Activated naive CD8-positive, alpha-beta T cell treated with anti-CD3 and anti-CD28 coated beads for 36 hours (primary cell): ENCODE data around the gene CBY2. TPM values are rescaled to one million over a fixed set of nuclear protein-coding genes. Genes with fewer than 3 reads are reported as not detected.
"Not testable (repeated sequence)": the region's sequence is repeated elsewhere in the genome, so short reads cannot be mapped to it uniquely, and the experiment has no call there.

Source experiments
- DNase-seq: peaks from one replicate; pipeline ENCODE4 v3.0.0; 2021
- H3K27ac Mint-ChIP-seq: one replicate; pipeline ENCODE4 v1.8.0; 2022; ENCODE audit warnings: mild to moderate bottlenecking, moderate library complexity, mixed read lengths
- H3K27me3 Mint-ChIP-seq: one replicate; pipeline ENCODE4 v1.8.0; 2022; ENCODE audit warnings: mild to moderate bottlenecking, mixed read lengths
- H3K36me3 Mint-ChIP-seq: one replicate; pipeline ENCODE4 v1.8.0; 2021; ENCODE audit warnings: mild to moderate bottlenecking, mixed read lengths
- H3K4me1 Mint-ChIP-seq: one replicate; pipeline ENCODE4 v1.8.0; 2021; ENCODE audit warnings: mixed read lengths
- H3K4me3 Mint-ChIP-seq: one replicate; pipeline ENCODE4 v1.8.0; 2022; ENCODE audit warnings: mild to moderate bottlenecking, moderate library complexity, mixed read lengths
- H3K9me3 Mint-ChIP-seq: one replicate; pipeline ENCODE4 v1.8.0; 2022; ENCODE audit warnings: mixed read lengths
- total RNA-seq, 2 experiments: library from RNA; stranded (reverse); gene quantifications; one replicate each; pipeline ENCODE4 v1.2.3, GENCODE V29; 2021

Gene CBY2
- total RNA-seq: not detected

- Mint-ChIP-seq H3K4me1 (peaks cover 10% of the 10 kb centered on the region), H3K27me3 (no peaks in the 10 kb centered on the region), H3K27ac (peak within 1 kb of the TSS; percentile 72), H3K4me3 (no peak within 1 kb of the TSS), H3K36me3 (no peaks in the 10 kb centered on the region), H3K9me3 (no peaks in the 10 kb centered on the region)
- no peak for DNase-seq
Measured at GRCh38 chr13:45702088-45702487, at the start of gene CBY2. Gene CBY2 (plus strand): TSS chr13:45702320. CDS start chr13:45702391, 71 bp downstream.

- H3K27ac Mint-ChIP-seq: no peak overlapping the region
- peaks cover 3% of the 10 kb centered on the region for H3K4me1 Mint-ChIP-seq
- H3K4me3 Mint-ChIP-seq: no peak overlapping the region
Measured at GRCh38 chr13:45654633-45655349, 47.3 kb upstream of the CBY2 start.

GRCh38 chr13:45658586-45659235 lies 43.4 kb upstream of the CBY2 start:
- Mint-ChIP-seq H3K36me3 (no peaks in the 10 kb centered on the region), H3K4me3 (no peak overlapping the region), H3K9me3 (peaks cover 5% of the 10 kb centered on the region), H3K27ac (no peak overlapping the region), H3K4me1 (peaks cover 3% of the 10 kb centered on the region), H3K27me3 (no peaks in the 10 kb centered on the region)
- no peak for DNase-seq

More at GRCh38 chr13:45654633-45655349, 47.3 kb upstream of the CBY2 start:
- H3K27me3 Mint-ChIP-seq: no peaks in the 10 kb centered on the region
- no peaks in the 10 kb centered on the region for H3K9me3 Mint-ChIP-seq
- no peak for DNase-seq
- H3K36me3 Mint-ChIP-seq: no peaks in the 10 kb centered on the region

- peaks cover 3% of the 10 kb centered on the region for H3K4me1 Mint-ChIP-seq
- no peak overlapping the region for H3K27ac Mint-ChIP-seq
- no peaks in the 10 kb centered on the region for H3K27me3 Mint-ChIP-seq
- no peak for DNase-seq
- peaks cover 5% of the 10 kb centered on the region for H3K9me3 Mint-ChIP-seq
- H3K4me3 Mint-ChIP-seq: no peak overlapping the region
- no peaks in the 10 kb centered on the region for H3K36me3 Mint-ChIP-seq
Measured at GRCh38 chr13:45659536-45659935, 42.6 kb upstream of the CBY2 start.

GRCh38 chr13:45660458-45660857 lies 41.7 kb upstream of the CBY2 start:
- not testable (repeated sequence) for H3K4me1 Mint-ChIP-seq, H3K27me3 Mint-ChIP-seq, DNase-seq, H3K9me3 Mint-ChIP-seq, H3K27ac Mint-ChIP-seq, H3K4me3 Mint-ChIP-seq, H3K36me3 Mint-ChIP-seq

- no peak for DNase-seq
- no peak overlapping the region for H3K27ac Mint-ChIP-seq
- H3K4me1 Mint-ChIP-seq: peaks cover 3% of the 10 kb centered on the region
- H3K36me3 Mint-ChIP-seq: no peaks in the 10 kb centered on the region
- no peak overlapping the region for H3K4me3 Mint-ChIP-seq
- H3K9me3 Mint-ChIP-seq: peaks cover 5% of the 10 kb centered on the region
- no peaks in the 10 kb centered on the region for H3K27me3 Mint-ChIP-seq
Measured at GRCh38 chr13:45662162-45662561, 40.0 kb upstream of the CBY2 start.

- H3K9me3 Mint-ChIP-seq, H3K4me3 Mint-ChIP-seq, H3K36me3 Mint-ChIP-seq, H3K27me3 Mint-ChIP-seq, DNase-seq, H3K4me1 Mint-ChIP-seq, H3K27ac Mint-ChIP-seq: not testable (repeated sequence)
Measured at GRCh38 chr13:45662903-45663302, 39.2 kb upstream of the CBY2 start.

GRCh38 chr13:45669626-45670025 lies 32.5 kb upstream of the CBY2 start:
- not testable (repeated sequence) for H3K27me3 Mint-ChIP-seq, H3K4me3 Mint-ChIP-seq, H3K27ac Mint-ChIP-seq, H3K36me3 Mint-ChIP-seq, DNase-seq, H3K4me1 Mint-ChIP-seq, H3K9me3 Mint-ChIP-seq

GRCh38 chr13:45670189-45670885 lies 31.8 kb upstream of the CBY2 start:
- Mint-ChIP-seq H3K27me3 (no peaks in the 10 kb centered on the region), H3K9me3 (peaks cover 1% of the 10 kb centered on the region), H3K4me1 (no peaks in the 10 kb centered on the region), H3K27ac (no peak overlapping the region), H3K36me3 (no peaks in the 10 kb centered on the region), H3K4me3 (no peak overlapping the region)
- DNase-seq: no peak

GRCh38 chr13:45674908-45675307 lies 27.2 kb upstream of the CBY2 start:
- peaks cover 1% of the 10 kb centered on the region for H3K9me3 Mint-ChIP-seq
- no peak overlapping the region for H3K4me3 Mint-ChIP-seq
- H3K4me1 Mint-ChIP-seq: no peaks in the 10 kb centered on the region
- no peak for DNase-seq
- no peaks in the 10 kb centered on the region for H3K36me3 Mint-ChIP-seq
- H3K27ac Mint-ChIP-seq: no peak overlapping the region
- peaks cover 5% of the 10 kb centered on the region for H3K27me3 Mint-ChIP-seq

- H3K27ac Mint-ChIP-seq: no peak overlapping the region
- H3K4me1 Mint-ChIP-seq: no peaks in the 10 kb centered on the region
- no peak overlapping the region for H3K4me3 Mint-ChIP-seq
- H3K27me3 Mint-ChIP-seq: peaks cover 6% of the 10 kb centered on the region
- DNase-seq: no peak
- H3K9me3 Mint-ChIP-seq: no peaks in the 10 kb centered on the region
- H3K36me3 Mint-ChIP-seq: no peaks in the 10 kb centered on the region
Measured at GRCh38 chr13:45678282-45678681, 23.8 kb upstream of the CBY2 start.

GRCh38 chr13:45681113-45681512 lies 21.0 kb upstream of the CBY2 start:
- Mint-ChIP-seq H3K27ac (no peak overlapping the region), H3K9me3 (no peaks in the 10 kb centered on the region), H3K4me1 (no peaks in the 10 kb centered on the region), H3K4me3 (no peak overlapping the region), H3K27me3 (peaks cover 6% of the 10 kb centered on the region), H3K36me3 (no peaks in the 10 kb centered on the region)
- DNase-seq: no peak

- Mint-ChIP-seq H3K4me1 (no peaks in the 10 kb centered on the region), H3K9me3 (no peaks in the 10 kb centered on the region), H3K36me3 (no peaks in the 10 kb centered on the region), H3K27ac (no peak overlapping the region), H3K4me3 (no peak overlapping the region), H3K27me3 (peaks cover 6% of the 10 kb centered on the region)
- no peak for DNase-seq
Measured at GRCh38 chr13:45682494-45683008, 19.6 kb upstream of the CBY2 start.

GRCh38 chr13:45683701-45684100 lies 18.4 kb upstream of the CBY2 start:
- no peaks in the 10 kb centered on the region for H3K4me1 Mint-ChIP-seq
- no peak overlapping the region for H3K27ac Mint-ChIP-seq
- H3K27me3 Mint-ChIP-seq: peaks cover 6% of the 10 kb centered on the region
- no peaks in the 10 kb centered on the region for H3K36me3 Mint-ChIP-seq
- no peaks in the 10 kb centered on the region for H3K9me3 Mint-ChIP-seq
- DNase-seq: no peak
- no peak overlapping the region for H3K4me3 Mint-ChIP-seq

GRCh38 chr13:45688577-45688976 lies 13.5 kb upstream of the CBY2 start:
- H3K36me3 Mint-ChIP-seq: no peaks in the 10 kb centered on the region
- no peaks in the 10 kb centered on the region for H3K27me3 Mint-ChIP-seq
- H3K4me3 Mint-ChIP-seq: no peak overlapping the region
- no peak overlapping the region for H3K27ac Mint-ChIP-seq
- DNase-seq: no peak
- peaks cover 2% of the 10 kb centered on the region for H3K9me3 Mint-ChIP-seq
- no peaks in the 10 kb centered on the region for H3K4me1 Mint-ChIP-seq
